NCI-H1694 treated with DMSO at 0.1 percent for 48 hours (cell line): ENCODE measurements around the gene NUP210.
"Not testable (repeated sequence)": the region's sequence is repeated elsewhere in the genome, so short reads cannot be mapped to it uniquely, and the experiment has no call there.

Experiments used
- DNase-seq: peaks from one replicate; lab custom pipeline; 2025; lab: John Stamatoyannopoulos, UW

Gene NUP210

GRCh38 chr3:13429631-13430291, 9.6 kb upstream of the NUP210 start:
- no peak for DNase-seq

- not testable (repeated sequence) for DNase-seq
Measured at GRCh38 chr3:13428678-13429077, 8.6 kb upstream of the NUP210 start.

DNA sequence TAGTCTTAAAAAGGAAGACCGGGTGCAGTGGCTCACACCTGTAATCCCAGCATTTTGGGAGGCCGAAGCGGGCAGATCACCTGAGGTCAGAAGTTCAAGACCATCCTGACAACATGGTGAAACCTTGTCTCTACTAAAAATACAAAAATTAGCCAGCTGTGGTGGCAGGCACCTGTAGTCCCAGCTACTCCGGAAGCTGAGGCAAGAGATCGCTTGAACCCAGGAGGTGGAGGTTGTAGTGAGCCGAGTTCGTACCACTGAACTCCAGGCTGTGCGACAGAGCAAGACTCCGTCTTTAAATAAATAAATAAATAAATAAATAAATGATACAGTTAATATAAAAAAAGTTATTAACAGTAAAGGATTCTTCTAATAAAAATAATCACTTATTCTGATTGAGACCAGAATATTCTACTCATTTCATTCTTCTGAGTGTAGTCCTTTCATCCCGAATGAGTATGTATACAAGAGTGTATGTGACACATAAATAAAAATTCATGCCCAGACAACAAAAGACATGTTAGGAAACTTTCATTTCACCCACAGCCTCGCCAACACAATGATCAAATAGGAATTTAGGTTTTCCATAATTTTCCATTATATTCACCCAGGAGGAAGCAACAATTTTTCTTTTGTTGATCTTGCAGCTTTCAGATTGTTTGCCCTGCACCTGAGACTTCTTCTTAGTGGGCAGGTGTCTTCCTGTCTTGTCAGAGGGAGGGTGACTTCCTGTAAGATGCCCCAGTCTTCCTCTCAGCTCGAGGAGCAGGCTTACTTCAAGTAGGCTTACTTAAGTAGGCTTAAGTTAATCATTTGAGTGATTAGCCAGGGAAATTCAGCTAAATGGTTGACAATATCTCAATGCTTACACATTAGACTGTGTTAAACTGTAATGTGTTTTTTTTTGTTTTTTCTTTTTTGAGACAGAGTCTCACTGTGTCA, 7.8 kb upstream of the NUP210 start:
- no peak for DNase-seq

GRCh38 chr3:13426591-13426990, 6.5 kb upstream of the NUP210 start:
- DNase-seq, result no peak

GRCh38 chr3:13425689-13426088, 5.6 kb upstream of the NUP210 start:
- no peak for DNase-seq

- DNase-seq, result no peak
Measured at GRCh38 chr3:13424865-13425617, 4.9 kb upstream of the NUP210 start.

GRCh38 chr3:13424141-13424844, 4.2 kb upstream of the NUP210 start:
- DNase-seq, result no peak

- no peak for DNase-seq
Measured at GRCh38 chr3:13420831-13421765, 976 bp upstream of the NUP210 start.

DNA sequence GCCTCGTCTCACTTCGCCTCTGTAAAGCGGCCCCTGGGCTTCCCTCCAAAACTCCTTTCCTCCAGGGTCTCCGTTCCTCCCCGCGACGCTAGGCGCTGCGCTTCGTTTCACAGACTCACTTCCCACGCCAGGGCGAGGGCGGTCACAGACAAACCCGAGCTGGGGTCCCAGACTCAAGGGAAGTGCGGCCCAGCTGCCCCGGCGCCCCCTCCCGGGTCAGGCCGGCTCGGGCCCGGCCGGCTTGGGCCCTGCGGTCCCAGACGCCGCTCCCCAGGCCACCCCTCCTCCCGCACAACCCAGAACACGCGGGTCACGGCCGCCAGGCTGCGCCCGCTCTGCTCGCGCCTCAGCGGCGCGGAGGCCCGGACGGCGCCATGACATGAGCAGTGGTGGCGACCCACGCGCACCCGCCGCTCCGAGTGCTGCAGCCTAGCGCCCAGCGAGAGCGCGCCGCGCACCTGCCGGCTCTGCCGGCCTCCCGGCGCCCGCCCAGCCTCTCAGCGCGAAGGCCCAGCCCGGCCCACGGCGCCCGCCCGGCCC, 547 bp downstream of the NUP210 start:
- DNase-seq, result no peak

DNA sequence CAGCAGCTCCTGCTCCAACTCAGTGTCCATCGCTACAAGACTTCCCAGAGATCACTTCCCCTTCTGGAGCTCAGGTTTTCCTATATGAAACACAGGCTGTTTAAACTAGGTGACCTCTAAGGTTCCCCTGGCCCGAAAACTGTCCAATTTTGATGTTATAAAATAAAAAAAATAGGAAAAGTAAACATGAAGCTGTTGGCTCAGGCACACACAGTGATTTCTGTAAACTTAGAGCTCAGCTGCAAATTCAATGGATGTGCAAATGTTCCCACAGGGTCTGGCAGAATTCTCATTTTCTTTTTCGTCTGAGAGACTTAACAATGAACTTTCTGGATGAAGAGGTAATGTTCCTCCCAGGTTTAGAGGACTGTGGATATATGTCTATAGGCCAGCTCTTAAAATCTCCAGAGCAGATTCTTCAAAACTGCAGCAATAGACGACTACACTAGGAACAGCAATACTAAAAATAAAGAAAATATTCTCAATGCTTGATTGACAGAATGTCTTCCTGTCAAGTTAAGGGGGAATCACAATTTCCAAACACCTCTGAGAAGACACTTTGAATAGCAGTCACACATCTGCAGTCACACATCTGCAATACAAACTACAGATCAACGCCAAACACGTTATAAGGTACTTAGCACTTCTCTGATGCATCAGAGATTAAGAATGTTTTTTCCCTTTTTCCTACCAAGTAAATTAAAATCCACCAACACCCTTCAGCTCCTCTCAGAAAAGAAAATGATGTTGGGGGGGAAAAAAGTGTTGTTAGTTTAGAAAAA, 2.8 kb downstream of the NUP210 start:
- no peak for DNase-seq

DNA sequence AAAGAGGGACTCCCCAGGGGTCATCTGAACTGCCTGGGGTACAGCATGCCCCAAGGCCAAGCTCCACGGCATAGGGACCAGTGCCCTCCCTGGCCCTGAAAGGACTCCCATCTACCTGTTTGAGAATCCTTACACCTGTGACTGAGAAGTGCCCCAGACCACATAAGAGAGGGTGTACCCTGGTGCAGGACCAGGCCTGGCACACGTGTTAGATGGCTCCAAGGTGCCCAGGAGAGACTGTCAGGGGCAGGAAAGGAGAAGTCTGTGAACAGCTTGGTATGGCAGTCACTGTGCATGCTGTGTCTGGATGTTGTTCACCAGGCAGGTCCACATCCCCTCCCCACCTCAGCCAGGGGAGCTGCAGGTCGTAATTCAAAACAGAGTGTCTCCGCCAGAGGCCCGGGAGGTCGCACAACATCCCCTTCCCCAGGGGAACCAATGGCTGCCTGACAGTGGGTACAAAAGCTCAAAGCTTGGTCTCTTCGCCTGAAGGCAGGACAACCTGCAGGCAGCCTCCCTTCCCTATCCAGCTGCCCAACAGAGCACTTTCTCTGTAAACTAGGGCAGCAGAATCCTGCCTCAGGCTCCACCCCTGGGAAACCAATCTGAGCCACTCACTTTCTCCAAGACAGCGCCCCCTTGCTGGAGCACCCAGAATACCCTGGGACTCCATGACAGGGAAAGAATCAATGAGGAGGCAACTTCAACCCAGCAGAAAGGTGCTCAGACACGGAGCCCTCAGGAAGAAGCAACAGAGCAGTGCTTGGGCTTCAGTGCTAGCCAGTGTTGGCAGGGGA, 3.9 kb downstream of the NUP210 start:
- no peak for DNase-seq

GRCh38 chr3:13415236-13415986, 4.7 kb downstream of the NUP210 start:
- no peak for DNase-seq

- peak; percentile 4 for DNase-seq
Measured at GRCh38 chr3:13414040-13414729, 5.9 kb downstream of the NUP210 start.

GRCh38 chr3:13411186-13411860, 8.8 kb downstream of the NUP210 start:
- no peak for DNase-seq

DNA sequence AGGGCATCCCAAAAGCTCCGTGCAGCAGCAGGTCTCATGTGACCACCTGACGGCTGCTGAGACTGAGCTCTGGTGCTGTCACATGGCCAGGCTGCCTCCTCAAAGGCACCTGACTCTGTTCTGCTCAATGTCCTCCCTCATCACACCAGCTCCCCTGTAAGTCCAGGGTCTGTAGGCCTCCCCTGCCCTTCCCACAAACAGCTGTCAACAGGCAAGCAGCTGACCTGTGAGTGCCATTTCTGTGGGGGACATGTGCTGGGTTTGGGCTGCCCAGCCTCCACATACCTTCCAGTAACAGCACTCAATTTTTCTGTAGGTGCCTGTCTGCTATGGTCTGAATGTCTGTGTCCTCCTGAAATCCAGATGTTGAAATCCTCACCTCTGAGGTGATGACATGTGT, 11.2 kb downstream of the NUP210 start:
- no peak for DNase-seq

- DNase-seq, result no peak
Measured at GRCh38 chr3:13407926-13408325, 12.2 kb downstream of the NUP210 start.

DNA sequence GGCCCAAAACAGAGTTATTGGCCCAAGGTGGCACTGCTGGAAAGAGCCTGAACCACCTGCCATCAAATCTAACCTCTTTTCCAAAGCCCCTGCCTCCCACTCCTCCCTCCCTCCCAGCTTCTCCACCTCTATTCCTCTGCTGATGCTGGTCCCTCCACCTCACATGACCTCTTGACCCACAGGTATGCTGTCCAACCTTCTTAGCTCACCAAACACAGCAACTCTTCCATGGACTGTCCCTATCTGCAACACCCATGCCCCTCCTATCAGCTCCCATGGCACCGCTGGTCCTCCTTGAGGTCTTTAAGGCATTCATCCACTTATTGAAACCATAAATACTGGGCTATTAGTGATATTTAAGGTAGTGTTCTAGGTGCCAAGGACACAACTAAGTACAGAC, 12.6 kb downstream of the NUP210 start:
- no peak for DNase-seq
